ENCODE data around the gene NTF4.

NTF4 gene

DNA sequence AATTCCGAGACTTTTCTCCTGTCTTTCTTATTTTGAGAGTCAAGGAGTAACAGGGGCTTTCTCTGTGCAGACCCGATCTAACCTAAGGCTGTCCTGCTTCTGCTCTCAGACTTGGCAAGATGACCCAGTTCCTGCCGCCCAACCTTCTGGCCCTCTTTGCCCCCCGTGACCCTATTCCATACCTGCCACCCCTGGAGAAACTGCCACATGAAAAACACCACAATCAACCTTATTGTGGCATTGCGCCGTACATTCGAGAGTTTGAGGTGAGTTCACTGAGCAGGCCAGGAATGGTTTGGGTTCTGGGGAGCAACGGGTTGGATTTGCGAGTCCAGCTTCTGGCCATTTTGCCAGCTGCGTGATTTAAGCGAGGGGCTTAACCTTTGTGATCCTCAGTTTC is 21.7 kb upstream of the NTF4 start:
- peaks cover 0 to 23% (median 20%) of the 10 kb centered on the region in 4 experiments for H3K4me1 ChIP-seq (ENCODE audit: control extremely low read depth in 1 of 4, control insufficient read depth in 4 of 4, insufficient read depth in 4 of 4, low read length in 3 of 4)
- peak overlapping the region; percentile 78 to 93 for H3K27ac ChIP-seq (ENCODE audit: insufficient read depth in 1 of 2, low read depth in 1 of 2, low read length in 2 of 2, poor library complexity in 1 of 2, severe bottlenecking in 2 of 2)
- WGBS (ENCODE audit: insufficient coverage): 74% methylated on average over 11 of the region's 11 CpGs
- no peak for DNase-seq
- peak overlapping the region; percentile 82 to 99 (median 93) for H3K4me3 ChIP-seq (ENCODE audit: control insufficient read depth in 1 of 7, extremely low read depth in 1 of 7, insufficient read depth in 4 of 7, low read depth in 2 of 7, low read length in 6 of 7)
- H3K36me3 ChIP-seq (ENCODE audit: control insufficient read depth in 4 of 4, insufficient read depth in 4 of 4, low read length in 3 of 4): peaks cover 12 to 36% (median 29%) of the 10 kb centered on the region in 4 experiments
- H3K27me3 ChIP-seq (replicated peaks in 2 of 5; ENCODE audit: control insufficient read depth in 4 of 5, insufficient read depth in 5 of 5, low read length in 4 of 5): no peaks in the 10 kb centered on the region
- no peaks in the 10 kb centered on the region for H3K9me3 ChIP-seq (ENCODE audit: control extremely low read depth in 1 of 5, control insufficient read depth in 4 of 5, insufficient read depth in 2 of 5, low read depth in 1 of 5, low read length in 4 of 5)
- CTCF ChIA-PET: interaction anchor here (0.8 to 2.0 kb wide), 3 partner anchors 9 to 12 kb away, joined by 4 to 8 read pairs (median 5); no protein-coding TSS in a partner anchor
- POLR2A ChIA-PET: no interaction called here

DNA sequence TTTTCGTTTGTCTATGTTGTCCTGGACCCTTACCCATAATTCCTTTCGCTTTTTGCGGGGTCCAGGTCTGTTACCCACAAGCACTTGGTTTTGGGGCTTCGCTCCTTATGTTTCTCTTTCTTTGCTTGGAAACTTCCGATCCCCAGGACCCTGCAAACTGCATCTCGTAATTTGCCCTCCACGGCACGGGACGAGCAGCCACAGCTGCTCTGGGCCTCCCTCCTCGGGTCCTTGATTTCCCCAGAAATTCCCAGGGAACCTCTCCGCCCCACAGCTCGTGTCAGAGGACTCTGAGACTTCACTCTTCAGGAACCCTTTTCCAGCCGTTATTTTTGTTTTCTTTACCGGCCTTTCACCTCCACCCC is 21.2 kb upstream of the NTF4 start:
- H3K4me3 ChIP-seq (ENCODE audit: control insufficient read depth in 1 of 7, extremely low read depth in 1 of 7, insufficient read depth in 4 of 7, low read depth in 2 of 7, low read length in 6 of 7): peak overlapping the region; percentile 82 to 99 (median 93)
- ChIA-PET CTCF (interaction anchor here (0.8 kb wide), 1 partner anchor 9 kb away, joined by 4 read pairs; no protein-coding TSS in a partner anchor), POLR2A (no interaction called here)
- no peaks in the 10 kb centered on the region for H3K9me3 ChIP-seq (ENCODE audit: control extremely low read depth in 1 of 5, control insufficient read depth in 4 of 5, insufficient read depth in 2 of 5, low read depth in 1 of 5, low read length in 4 of 5)
- DNase-seq: no peak
- no peaks in the 10 kb centered on the region for H3K27me3 ChIP-seq (replicated peaks in 2 of 5; ENCODE audit: control insufficient read depth in 4 of 5, insufficient read depth in 5 of 5, low read length in 4 of 5)
- peaks cover 10 to 32% (median 26%) of the 10 kb centered on the region in 4 experiments for H3K36me3 ChIP-seq (ENCODE audit: control insufficient read depth in 4 of 4, insufficient read depth in 4 of 4, low read length in 3 of 4)
- 3% methylated on average over 14 of the region's 14 CpGs for WGBS (ENCODE audit: insufficient coverage)
- H3K4me1 ChIP-seq (ENCODE audit: control extremely low read depth in 1 of 4, control insufficient read depth in 4 of 4, insufficient read depth in 4 of 4, low read length in 3 of 4): peaks cover 0 to 23% (median 20%) of the 10 kb centered on the region in 4 experiments
- H3K27ac ChIP-seq (ENCODE audit: insufficient read depth in 1 of 2, low read depth in 1 of 2, low read length in 2 of 2, poor library complexity in 1 of 2, severe bottlenecking in 2 of 2): peak overlapping the region; percentile 78 to 93

DNA sequence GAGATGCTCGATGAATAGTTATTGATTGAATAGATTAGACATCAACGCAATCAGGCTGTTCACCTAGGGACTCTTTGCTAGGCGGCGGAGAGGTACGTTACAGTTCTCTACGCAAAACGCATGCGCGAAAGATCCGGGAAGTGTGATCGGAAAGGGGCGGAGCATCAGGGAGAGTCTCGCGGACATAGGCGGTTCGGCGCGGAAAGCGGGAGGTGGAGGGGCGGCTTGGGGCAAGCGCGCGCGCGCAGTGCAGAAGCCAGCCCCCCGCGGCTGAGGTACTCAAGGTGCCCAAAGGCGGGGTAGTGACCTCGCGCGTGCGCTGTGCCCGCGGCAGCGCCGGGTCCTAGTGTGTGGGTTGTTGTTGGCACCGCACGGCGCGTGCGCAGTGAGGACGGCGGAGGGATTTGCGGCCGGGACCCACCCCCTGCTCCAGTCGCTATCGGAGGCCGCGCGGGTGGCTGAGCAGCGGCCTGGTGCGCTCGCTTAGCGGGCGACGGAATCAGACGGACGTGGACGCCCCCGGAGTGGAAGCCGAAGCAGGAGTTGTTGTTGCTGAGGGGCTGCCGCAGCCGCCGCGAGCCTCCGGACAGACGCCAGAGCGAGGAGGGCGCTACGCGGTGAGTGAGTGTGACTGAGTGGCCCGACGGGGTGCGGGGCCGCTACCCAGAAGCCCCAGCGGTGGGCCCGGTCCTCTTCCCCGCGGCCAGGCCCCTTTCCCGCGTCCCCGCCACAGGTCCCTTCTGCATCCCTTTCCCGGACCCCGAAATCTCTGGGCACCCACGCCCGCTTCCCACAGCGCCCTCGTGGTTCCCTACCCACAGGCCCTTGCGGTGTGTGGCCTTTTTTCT is 20.6 kb upstream of the NTF4 start, which contains the start of gene SNRNP70:
TSS of gene SNRNP70 (plus strand) at position 432 of the 848 bp plus-strand sequence. CDS start 964 bp downstream, outside the sequence.
- Histone ChIP-seq H3K27ac (ENCODE audit: insufficient read depth in 1 of 2, low read depth in 1 of 2, low read length in 2 of 2, poor library complexity in 1 of 2, severe bottlenecking in 2 of 2) (peak within 1 kb of the TSS; percentile 78 to 93), H3K27me3 (replicated peaks in 2 of 5; ENCODE audit: control insufficient read depth in 4 of 5, insufficient read depth in 5 of 5, low read length in 4 of 5) (no peaks in the 10 kb centered on the region), H3K4me3 (ENCODE audit: control insufficient read depth in 1 of 7, extremely low read depth in 1 of 7, insufficient read depth in 4 of 7, low read depth in 2 of 7, low read length in 6 of 7) (peak within 1 kb of the TSS; percentile 82 to 99 (median 93)), H3K4me1 (ENCODE audit: control extremely low read depth in 1 of 4, control insufficient read depth in 4 of 4, insufficient read depth in 4 of 4, low read length in 3 of 4) (peaks cover 0 to 23% (median 20%) of the 10 kb centered on the region in 4 experiments), H3K36me3 (ENCODE audit: control insufficient read depth in 4 of 4, insufficient read depth in 4 of 4, low read length in 3 of 4) (peaks cover 4 to 26% (median 20%) of the 10 kb centered on the region in 4 experiments), H3K9me3 (ENCODE audit: control extremely low read depth in 1 of 5, control insufficient read depth in 4 of 5, insufficient read depth in 2 of 5, low read depth in 1 of 5, low read length in 4 of 5) (no peaks in the 10 kb centered on the region)
- WGBS (ENCODE audit: insufficient coverage): under 1% methylated on average over 77 of the region's 89 CpGs
- ChIA-PET CTCF (no interaction called here), POLR2A (interaction anchor here (0.5 kb wide), 1 partner anchor 32 kb away, joined by 4 read pairs; no protein-coding TSS in a partner anchor)
- peak; percentile 100 for DNase-seq

DNA sequence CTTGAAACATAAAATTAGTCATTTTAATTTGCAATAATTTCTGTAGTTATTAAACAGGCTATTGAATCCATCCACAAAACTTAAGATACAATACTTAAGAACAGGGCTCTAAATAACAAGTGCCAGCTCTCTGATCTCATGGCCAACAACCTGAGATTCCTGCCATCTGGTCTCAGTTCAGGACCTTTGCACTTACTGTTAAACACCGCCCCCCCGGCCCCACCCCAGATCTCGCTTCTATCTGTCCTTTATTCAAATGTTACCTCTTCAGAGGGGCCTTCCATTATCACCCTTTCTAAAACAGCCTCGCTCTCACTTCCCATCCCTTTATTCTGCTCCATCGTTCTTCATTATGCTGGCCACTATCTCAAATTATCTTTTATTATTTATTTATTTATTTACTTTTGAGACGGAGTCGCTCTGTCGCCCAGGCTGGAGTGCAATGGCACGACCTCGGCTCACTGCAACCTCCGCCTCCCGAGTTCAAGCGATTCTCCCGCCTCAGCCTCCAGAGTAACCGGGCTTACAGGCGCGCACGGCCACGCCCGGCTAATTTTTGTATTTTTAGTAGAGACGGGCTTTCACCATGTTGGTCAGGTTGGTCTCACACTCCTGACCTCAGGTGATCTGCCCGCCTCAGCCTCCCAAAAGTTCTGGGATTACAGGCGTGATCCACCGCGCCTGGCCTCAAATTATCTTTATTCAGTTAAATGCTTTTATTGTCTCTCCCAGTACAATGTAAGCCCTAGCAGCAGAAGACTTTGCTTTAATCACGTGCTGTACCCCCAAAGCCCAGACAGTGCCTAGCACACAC is 19.8 kb upstream of the NTF4 start:
- H3K27me3 ChIP-seq (replicated peaks in 2 of 5; ENCODE audit: control insufficient read depth in 4 of 5, insufficient read depth in 5 of 5, low read length in 4 of 5): no peaks in the 10 kb centered on the region
- peaks cover 0 to 23% (median 20%) of the 10 kb centered on the region in 4 experiments for H3K4me1 ChIP-seq (ENCODE audit: control extremely low read depth in 1 of 4, control insufficient read depth in 4 of 4, insufficient read depth in 4 of 4, low read length in 3 of 4)
- DNase-seq: no peak
- peak overlapping the region in 6 of 7 experiments; percentile 36 to 98 (median 88) for H3K4me3 ChIP-seq (ENCODE audit: control insufficient read depth in 1 of 7, extremely low read depth in 1 of 7, insufficient read depth in 4 of 7, low read depth in 2 of 7, low read length in 6 of 7)
- ChIA-PET CTCF (no interaction called here), POLR2A (interaction anchor here (0.5 kb wide), 1 partner anchor 31 kb away, joined by 4 read pairs; no protein-coding TSS in a partner anchor)
- peak overlapping the region in 1 of 2 experiments; percentile 93 for H3K27ac ChIP-seq (ENCODE audit: insufficient read depth in 1 of 2, low read depth in 1 of 2, low read length in 2 of 2, poor library complexity in 1 of 2, severe bottlenecking in 2 of 2)
- H3K36me3 ChIP-seq (ENCODE audit: control insufficient read depth in 4 of 4, insufficient read depth in 4 of 4, low read length in 3 of 4): peaks cover 0 to 20% (median 15%) of the 10 kb centered on the region in 4 experiments
- WGBS (ENCODE audit: insufficient coverage): 76% methylated on average over 24 of the region's 26 CpGs
- H3K9me3 ChIP-seq (ENCODE audit: control extremely low read depth in 1 of 5, control insufficient read depth in 4 of 5, insufficient read depth in 2 of 5, low read depth in 1 of 5, low read length in 4 of 5): no peaks in the 10 kb centered on the region

DNA sequence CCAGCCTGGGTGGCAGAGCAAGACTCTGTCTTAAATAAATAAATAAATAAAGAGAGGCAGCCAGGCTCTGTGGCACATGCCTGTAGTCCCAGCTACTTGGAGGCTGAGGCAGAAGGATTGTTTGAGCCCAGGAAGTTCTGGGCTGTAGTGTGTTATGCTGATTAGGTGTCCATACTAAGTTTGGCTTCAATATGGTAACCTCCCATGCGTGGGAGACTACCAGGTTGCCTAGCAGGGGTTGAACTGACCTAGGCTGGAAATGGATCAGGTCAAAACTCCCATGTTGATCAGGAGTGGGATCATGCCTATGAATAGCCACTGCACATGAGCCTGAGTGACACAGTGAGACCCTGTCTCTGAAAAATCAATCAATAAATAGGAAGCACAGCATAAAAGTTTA is 16.7 kb upstream of the NTF4 start:
- no peak for DNase-seq
- H3K36me3 ChIP-seq (ENCODE audit: control insufficient read depth in 4 of 4, insufficient read depth in 4 of 4, low read length in 3 of 4): no peaks in the 10 kb centered on the region
- no peaks in the 10 kb centered on the region for H3K9me3 ChIP-seq (ENCODE audit: control extremely low read depth in 1 of 5, control insufficient read depth in 4 of 5, insufficient read depth in 2 of 5, low read depth in 1 of 5, low read length in 4 of 5)
- no peaks in the 10 kb centered on the region for H3K27me3 ChIP-seq (replicated peaks in 2 of 5; ENCODE audit: control insufficient read depth in 4 of 5, insufficient read depth in 5 of 5, low read length in 4 of 5)
- no peak overlapping the region for H3K27ac ChIP-seq (ENCODE audit: insufficient read depth in 1 of 2, low read depth in 1 of 2, low read length in 2 of 2, poor library complexity in 1 of 2, severe bottlenecking in 2 of 2)
- WGBS (ENCODE audit: insufficient coverage): 92% methylated on average over 1 of the region's 1 CpG
- peaks cover 0 to 13% (median 10%) of the 10 kb centered on the region in 4 experiments for H3K4me1 ChIP-seq (ENCODE audit: control extremely low read depth in 1 of 4, control insufficient read depth in 4 of 4, insufficient read depth in 4 of 4, low read length in 3 of 4)
- no peak overlapping the region for H3K4me3 ChIP-seq (ENCODE audit: control insufficient read depth in 1 of 7, extremely low read depth in 1 of 7, insufficient read depth in 4 of 7, low read depth in 2 of 7, low read length in 6 of 7)
- CTCF ChIA-PET: interaction anchor here (1.3 kb wide), 1 partner anchor 16 kb away, joined by 5 read pairs; no protein-coding TSS in a partner anchor
- POLR2A ChIA-PET: no interaction called here

DNA sequence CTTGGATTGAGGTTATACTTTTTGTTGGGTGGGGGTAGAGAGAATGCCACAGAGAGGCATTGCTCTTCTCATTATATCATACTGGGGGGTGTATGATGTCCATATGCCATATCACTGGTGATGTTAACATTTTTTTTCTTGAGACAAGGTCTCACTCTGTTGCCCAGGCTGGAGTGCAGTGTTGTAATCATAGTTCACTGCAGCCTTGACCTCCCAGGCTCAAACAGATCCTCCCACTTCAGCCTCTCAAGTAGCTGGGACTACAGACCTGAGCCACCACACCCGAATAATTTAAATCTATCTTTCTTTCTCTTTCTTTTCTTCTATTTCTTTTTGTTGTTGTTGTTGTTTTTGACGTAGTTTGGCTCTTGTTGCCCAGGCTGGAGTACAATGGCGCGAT is 15.8 kb upstream of the NTF4 start:
- CTCF ChIA-PET: no interaction called here
- WGBS (ENCODE audit: insufficient coverage): no CpG with 5 or more reads among the region's 4 CpGs
- H3K4me1 ChIP-seq (ENCODE audit: control extremely low read depth in 1 of 4, control insufficient read depth in 4 of 4, insufficient read depth in 4 of 4, low read length in 3 of 4): peaks cover 0 to 5% (median 5%) of the 10 kb centered on the region in 4 experiments
- no peak overlapping the region for H3K27ac ChIP-seq (ENCODE audit: insufficient read depth in 1 of 2, low read depth in 1 of 2, low read length in 2 of 2, poor library complexity in 1 of 2, severe bottlenecking in 2 of 2)
- H3K27me3 ChIP-seq (replicated peaks in 2 of 5; ENCODE audit: control insufficient read depth in 4 of 5, insufficient read depth in 5 of 5, low read length in 4 of 5): no peaks in the 10 kb centered on the region
- H3K9me3 ChIP-seq (ENCODE audit: control extremely low read depth in 1 of 5, control insufficient read depth in 4 of 5, insufficient read depth in 2 of 5, low read depth in 1 of 5, low read length in 4 of 5): no peaks in the 10 kb centered on the region
- DNase-seq: no peak
- H3K4me3 ChIP-seq (ENCODE audit: control insufficient read depth in 1 of 7, extremely low read depth in 1 of 7, insufficient read depth in 4 of 7, low read depth in 2 of 7, low read length in 6 of 7): no peak overlapping the region
- POLR2A ChIA-PET: no interaction called here
- no peaks in the 10 kb centered on the region for H3K36me3 ChIP-seq (ENCODE audit: control insufficient read depth in 4 of 4, insufficient read depth in 4 of 4, low read length in 3 of 4)

All from common myeloid progenitor, CD34-positive (primary cell).